Measurements from ENCODE around the gene SPATA32. TPM values are rescaled to one million over a fixed set of nuclear protein-coding genes. Genes with fewer than 3 reads are reported as not detected.

The SPATA32 gene
- total RNA-seq, 1 experiment from 2014 or later = not detected

- DNase-seq (ENCODE audit: unreplicated experiment) = no peak
- TF ChIP-seq CTCF (IDR thresholded peaks at IDR 0.05; ENCODE audit: unreplicated experiment) = no peak
- intact Hi-C loops (cut with micrococcal nuclease) = no loop called here
- POLR2A ChIA-PET = no interaction called here
- CTCF ChIA-PET = interaction anchor here (0.6 kb wide), 1 partner anchor 162 kb away, joined by 3 read pairs; no protein-coding TSS in a partner anchor
- no TSS peak for BruUV-seq (replicated peaks)
- no peaks in the 10 kb centered on the region for H3K27me3 Mint-ChIP-seq (ENCODE audit: insufficient read depth, unreplicated experiment)
- no peak overlapping the region for H3K4me3 Mint-ChIP-seq (ENCODE audit: unreplicated experiment)
- H3K36me3 Mint-ChIP-seq (ENCODE audit: insufficient read depth, unreplicated experiment) = peaks cover 6% of the 10 kb centered on the region
- peaks cover 53% of the 10 kb centered on the region for H3K4me1 Mint-ChIP-seq (ENCODE audit: insufficient read depth, unreplicated experiment)
- no peaks in the 10 kb centered on the region for H3K9me3 Mint-ChIP-seq (ENCODE audit: unreplicated experiment)
- H3K27ac Mint-ChIP-seq (ENCODE audit: low read depth, unreplicated experiment) = no peak overlapping the region
Observed at GRCh38 chr17:45223539-45224528, 38.1 kb downstream of the SPATA32 start.

DNA sequence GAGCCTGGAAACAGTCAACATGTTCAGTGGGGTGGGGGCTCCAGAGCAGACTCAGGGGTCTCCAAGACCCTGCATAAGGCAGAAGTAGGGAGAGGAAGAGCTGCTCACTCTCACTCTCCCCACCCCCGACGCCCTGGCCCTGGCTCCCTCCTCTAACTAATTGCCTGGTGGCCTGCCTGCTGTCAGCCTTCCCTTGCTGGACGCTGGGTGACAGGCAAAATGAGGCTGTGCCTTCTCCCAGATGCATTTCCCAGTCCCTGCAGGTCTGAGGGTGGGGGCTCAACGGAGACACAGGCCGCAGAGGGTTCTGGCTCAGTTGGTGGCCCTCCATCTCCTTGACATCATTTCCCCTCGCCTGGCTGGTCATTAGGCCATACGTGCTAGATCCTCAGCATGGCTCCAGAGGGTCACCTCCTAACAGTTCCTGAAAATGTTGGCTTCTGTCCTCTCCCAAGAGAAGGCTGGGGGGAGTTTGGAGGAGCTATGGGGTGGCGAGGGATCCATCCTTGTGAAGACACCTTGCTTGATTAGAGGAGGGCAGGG is 38.8 kb downstream of the SPATA32 start:
- Mint-ChIP-seq H3K27ac (ENCODE audit: low read depth, unreplicated experiment) (no peak overlapping the region), H3K4me1 (ENCODE audit: insufficient read depth, unreplicated experiment) (peaks cover 45% of the 10 kb centered on the region), H3K36me3 (ENCODE audit: insufficient read depth, unreplicated experiment) (peaks cover 6% of the 10 kb centered on the region), H3K9me3 (ENCODE audit: unreplicated experiment) (no peaks in the 10 kb centered on the region), H3K4me3 (ENCODE audit: unreplicated experiment) (peak overlapping the region; percentile 69), H3K27me3 (ENCODE audit: insufficient read depth, unreplicated experiment) (no peaks in the 10 kb centered on the region)
- no peak for TF ChIP-seq CTCF (IDR thresholded peaks at IDR 0.05; ENCODE audit: unreplicated experiment)
- ChIA-PET CTCF (no interaction called here), POLR2A (no interaction called here)
- no peak for DNase-seq (ENCODE audit: unreplicated experiment)
- BruUV-seq (replicated peaks) = TSS peak; percentile 29
- intact Hi-C loops (cut with micrococcal nuclease) = no loop called here

DNA sequence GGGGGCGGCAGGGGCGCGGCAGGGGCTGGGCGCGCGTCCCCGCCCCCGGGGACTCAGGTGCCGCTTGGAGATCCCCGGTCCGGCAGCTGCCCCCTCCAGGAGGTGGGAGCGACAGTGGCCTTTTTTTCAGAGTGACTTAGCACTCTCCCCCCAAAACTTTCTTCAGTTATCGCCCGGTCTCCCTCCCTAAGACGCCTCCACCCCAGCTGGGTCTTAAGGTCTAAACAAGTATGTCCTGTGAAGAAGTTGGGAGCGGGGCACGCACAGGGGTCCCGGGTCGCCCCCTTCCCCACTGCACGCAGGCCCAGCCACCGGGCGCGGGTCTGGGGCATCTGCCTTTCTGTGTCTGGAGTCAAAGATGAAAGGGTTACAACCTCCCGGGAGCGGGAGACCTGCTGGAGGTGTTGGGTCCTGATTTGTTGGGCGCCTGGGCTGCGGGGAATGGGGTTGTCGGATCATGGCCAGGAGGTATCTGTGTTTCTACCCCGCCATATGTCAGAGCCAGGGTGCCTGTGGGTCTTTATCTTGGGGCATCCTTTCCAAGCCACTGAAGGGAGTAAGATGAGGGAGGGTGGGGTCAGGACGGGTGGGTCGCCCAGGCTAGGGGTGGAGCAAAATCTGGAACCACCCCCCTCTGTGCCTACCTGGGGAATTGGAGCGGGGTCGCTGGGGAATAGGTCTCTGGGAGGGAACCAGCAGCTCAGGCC is 39.5 kb downstream of the SPATA32 start:
- Mint-ChIP-seq H3K27me3 (ENCODE audit: insufficient read depth, unreplicated experiment) (no peaks in the 10 kb centered on the region), H3K27ac (ENCODE audit: low read depth, unreplicated experiment) (no peak overlapping the region), H3K4me3 (ENCODE audit: unreplicated experiment) (peak overlapping the region; percentile 69), H3K36me3 (ENCODE audit: insufficient read depth, unreplicated experiment) (peaks cover 6% of the 10 kb centered on the region), H3K4me1 (ENCODE audit: insufficient read depth, unreplicated experiment) (peaks cover 39% of the 10 kb centered on the region), H3K9me3 (ENCODE audit: unreplicated experiment) (no peaks in the 10 kb centered on the region)
- BruUV-seq (replicated peaks) = no TSS peak
- intact Hi-C loops (cut with micrococcal nuclease) = no loop called here
- ChIA-PET POLR2A (interaction anchor here (0.6 to 1.2 kb wide), 2 partner anchors 73 to 92 kb away, joined by 3 read pairs; no protein-coding TSS in a partner anchor), CTCF (interaction anchor here (0.6 to 5.1 kb wide), 4 partner anchors 13 to 671 kb away, joined by 3 to 49 read pairs (median 12); partner anchors contain the start of gene ACBD4)
- no peak for TF ChIP-seq CTCF (IDR thresholded peaks at IDR 0.05; ENCODE audit: unreplicated experiment)
- DNase-seq (ENCODE audit: unreplicated experiment) = no peak

DNA sequence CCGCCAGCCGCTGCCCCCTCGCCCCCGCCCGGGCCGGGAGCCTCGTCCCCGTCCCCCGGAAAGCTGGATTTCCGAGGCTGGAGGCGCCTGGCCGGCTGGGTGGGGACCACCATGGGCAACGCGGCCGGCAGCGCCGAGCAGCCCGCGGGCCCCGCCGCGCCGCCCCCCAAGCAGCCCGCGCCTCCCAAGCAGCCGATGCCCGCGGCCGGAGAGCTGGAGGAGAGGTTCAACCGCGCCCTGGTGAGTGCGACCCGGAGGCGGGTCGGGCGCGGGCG is 39.9 kb downstream of the SPATA32 start:
- no peak overlapping the region for H3K27ac Mint-ChIP-seq (ENCODE audit: low read depth, unreplicated experiment)
- no peaks in the 10 kb centered on the region for H3K27me3 Mint-ChIP-seq (ENCODE audit: insufficient read depth, unreplicated experiment)
- H3K4me3 Mint-ChIP-seq (ENCODE audit: unreplicated experiment) = peak overlapping the region; percentile 69
- H3K9me3 Mint-ChIP-seq (ENCODE audit: unreplicated experiment) = no peaks in the 10 kb centered on the region
- CTCF ChIA-PET = interaction anchor here (0.6 to 5.1 kb wide), 4 partner anchors 13 to 672 kb away, joined by 3 to 49 read pairs (median 12); partner anchors contain the start of gene ACBD4
- DNase-seq (ENCODE audit: unreplicated experiment) = no peak
- POLR2A ChIA-PET = interaction anchor here (1.2 kb wide), 1 partner anchor 72 kb away, joined by 3 read pairs; no protein-coding TSS in a partner anchor
- no peak for TF ChIP-seq CTCF (IDR thresholded peaks at IDR 0.05; ENCODE audit: unreplicated experiment)
- intact Hi-C loops (cut with micrococcal nuclease) = no loop called here
- no TSS peak for BruUV-seq (replicated peaks)
- H3K36me3 Mint-ChIP-seq (ENCODE audit: insufficient read depth, unreplicated experiment) = peaks cover 6% of the 10 kb centered on the region
- peaks cover 34% of the 10 kb centered on the region for H3K4me1 Mint-ChIP-seq (ENCODE audit: insufficient read depth, unreplicated experiment)

Data from MCF 10A (cell line).